Dermis microvascular lymphatic vessel endothelial cell (primary cell): Measurements from ENCODE around the gene COL20A1. TPM values are rescaled to one million over a fixed set of nuclear protein-coding genes. Genes with fewer than 3 reads are reported as not detected.
A peak's percentile ranks its signal among the peaks of the same experiment; 100 is the strongest.

ENCODE experiments used
- DNase-seq, 2 donors: peaks; one replicate each; pipeline versions ENCODE4 v3.0.0 to v3.0.0-alpha.2; 2010; ENCODE audit warnings: low read depth in 2 of 2
- total RNA-seq: library from RNA; depleted of rRNA; stranded (reverse); fragments of >200 nt; gene quantifications from 2 replicates; pipeline ENCODE4 v1.2.1, GENCODE V29; 2014

Gene COL20A1
- total RNA-seq, 1 donor from 2014 or later, result not detected

DNA sequence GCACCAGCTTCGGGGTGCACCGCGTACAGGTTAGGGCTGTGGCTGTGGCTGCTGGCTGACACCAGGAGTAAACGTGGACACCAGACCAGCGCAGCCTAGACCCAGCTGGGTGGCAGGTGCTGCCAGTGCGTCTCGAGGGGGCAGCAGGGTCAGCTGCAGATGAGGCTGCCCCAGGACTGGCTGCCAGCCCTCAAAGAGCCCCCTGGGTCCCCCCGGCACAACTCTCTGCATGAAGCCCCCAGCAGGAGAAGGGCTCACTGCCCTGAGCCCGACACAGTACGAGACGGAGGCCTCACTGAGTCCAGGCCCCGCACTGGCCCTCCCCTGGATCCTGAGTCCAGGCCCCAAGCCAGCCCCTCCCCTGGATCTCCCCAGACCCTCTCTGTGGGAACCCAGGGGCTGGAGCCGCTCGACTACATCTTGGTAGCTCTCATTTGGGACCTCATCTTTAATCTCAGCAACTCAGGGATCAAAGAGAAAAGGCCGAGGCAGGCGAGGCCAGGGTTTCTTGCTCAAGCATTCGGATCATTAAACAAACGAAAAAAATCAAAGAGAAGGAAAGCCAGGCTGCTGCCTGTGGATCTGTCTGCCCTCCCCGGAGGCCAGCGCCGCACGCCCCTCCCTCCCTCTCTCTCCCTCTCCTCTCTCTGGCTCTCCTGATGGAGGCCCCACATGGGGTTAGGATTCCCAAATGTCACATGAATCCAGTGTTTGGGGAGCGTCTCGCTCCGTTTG, 31.8 kb upstream of the COL20A1 start:
- no peak for DNase-seq

DNA sequence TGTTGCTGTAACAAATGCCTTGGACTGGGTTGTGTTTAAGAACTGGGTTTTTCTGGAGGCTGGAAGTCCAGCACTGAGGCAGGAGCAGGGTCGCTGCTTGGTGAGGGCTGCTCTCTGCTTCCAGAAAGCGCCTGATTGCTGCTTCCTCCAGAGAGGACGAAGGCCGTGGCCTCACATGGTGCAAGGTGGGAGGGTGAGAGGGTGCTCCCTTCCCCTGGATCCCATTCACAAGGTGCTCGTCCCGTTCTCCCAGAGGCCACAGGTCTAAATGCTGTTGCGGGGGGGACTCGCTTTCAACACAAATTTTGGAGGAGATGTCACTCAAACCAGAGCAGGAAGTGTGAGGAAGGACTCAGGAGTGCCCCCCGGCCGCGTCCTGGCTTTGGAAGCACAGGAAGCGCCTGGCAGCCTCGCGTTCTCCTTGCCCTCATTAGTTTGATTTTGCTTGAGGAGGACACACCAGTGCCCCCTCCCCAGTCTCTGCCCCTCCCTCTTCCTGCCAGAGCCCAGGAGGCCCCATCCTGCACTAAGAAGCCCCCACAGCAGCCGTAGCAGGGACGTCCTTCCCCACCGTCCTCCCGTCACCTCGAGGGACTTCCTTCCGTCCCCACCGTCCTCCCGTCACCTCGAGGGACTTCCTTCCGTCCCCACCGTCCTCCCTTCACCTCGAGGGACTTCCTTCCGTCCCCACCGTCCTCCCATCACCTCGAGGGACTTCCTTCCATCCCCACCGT, 31.0 kb upstream of the COL20A1 start:
- DNase-seq, result no peak

DNA sequence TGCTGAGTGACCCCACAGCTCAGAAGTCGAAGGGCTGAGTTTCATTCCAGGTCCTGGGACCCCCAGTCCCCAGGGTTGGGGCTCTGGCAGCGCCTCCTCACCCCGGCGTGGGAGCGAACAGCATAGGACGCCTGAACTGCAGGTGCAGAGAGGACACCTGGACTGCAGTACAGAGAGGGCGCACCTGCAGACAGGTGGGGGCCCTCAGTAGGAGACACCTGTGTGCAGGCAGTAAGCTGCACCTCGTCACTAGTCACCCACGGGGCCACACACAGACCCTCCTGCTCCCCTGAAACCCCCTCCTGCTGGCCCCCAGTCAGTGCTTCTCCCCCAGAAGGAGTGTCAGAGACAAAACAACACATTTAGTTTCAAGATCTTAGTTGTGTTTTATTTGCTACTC, 30.1 kb upstream of the COL20A1 start:
- no peak for DNase-seq

DNA sequence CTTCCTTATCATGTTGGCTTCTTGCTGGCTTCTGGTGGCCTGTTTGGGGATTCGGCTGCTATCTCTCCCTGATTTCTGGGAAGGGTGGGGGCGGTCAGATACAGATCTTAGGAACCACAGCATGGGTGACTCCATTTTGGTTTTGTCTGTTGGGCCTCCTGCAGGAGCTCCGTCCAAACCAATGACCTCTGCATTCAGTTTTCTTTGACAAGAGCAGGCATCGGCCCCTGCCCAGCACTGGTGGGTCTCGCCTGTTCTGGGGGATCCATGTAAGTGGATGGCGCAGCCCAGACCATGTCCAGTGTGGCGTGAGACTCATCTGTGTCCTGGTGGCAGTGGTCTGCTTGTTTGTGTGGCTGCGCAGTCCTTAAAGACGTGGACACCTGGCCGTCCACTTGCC, 29.0 kb upstream of the COL20A1 start:
- DNase-seq, result no peak

DNA sequence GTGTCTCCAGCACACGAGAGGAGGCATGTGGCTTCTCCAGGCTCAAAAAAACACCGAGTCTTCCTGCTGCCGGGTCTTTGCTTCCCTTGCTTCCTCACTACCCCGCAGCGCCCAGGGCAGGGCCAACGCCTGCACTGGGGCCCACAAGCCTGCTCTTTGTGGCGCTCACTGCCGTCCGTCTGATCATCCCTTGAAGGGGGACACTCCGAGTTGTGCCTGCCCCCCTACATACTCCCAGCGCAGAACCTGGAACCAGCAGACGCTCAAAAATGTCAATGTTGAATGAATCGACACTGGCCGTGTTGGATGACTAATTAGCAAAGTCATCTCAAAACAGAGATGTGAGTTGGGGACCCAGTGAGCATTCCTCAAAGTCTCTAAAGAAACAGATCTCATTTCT, 28.5 kb upstream of the COL20A1 start:
- no peak for DNase-seq

DNA sequence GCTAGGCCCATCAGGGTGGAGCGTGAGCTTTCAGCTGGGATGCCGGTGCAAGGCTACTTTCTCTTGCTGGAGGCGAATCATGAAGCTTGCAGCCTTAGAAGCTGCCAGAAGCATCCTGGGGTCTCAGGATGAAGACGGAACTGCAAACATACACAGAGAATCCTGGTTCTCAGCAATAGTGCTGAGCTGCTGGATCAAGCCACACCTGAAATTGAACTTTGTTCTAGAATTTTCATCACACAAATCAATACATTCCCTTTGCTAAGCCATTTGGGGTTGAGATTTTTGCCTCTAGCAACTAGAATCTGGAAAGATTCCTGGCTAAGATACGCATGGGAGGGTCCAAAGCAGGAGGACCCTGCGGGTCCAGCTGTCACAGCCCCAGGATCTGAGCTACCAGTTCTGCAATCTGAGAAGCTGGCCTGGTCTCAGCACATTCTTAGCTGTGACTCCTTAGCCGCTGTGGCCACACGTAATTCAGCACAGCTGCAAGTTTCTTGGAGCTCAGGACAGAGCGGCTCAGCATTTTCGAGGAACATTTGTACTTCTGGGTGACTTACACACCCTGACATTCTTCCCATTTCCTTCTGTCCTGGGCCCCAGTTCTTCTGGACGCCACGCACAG, 27.0 kb upstream of the COL20A1 start:
- no peak for DNase-seq

DNA sequence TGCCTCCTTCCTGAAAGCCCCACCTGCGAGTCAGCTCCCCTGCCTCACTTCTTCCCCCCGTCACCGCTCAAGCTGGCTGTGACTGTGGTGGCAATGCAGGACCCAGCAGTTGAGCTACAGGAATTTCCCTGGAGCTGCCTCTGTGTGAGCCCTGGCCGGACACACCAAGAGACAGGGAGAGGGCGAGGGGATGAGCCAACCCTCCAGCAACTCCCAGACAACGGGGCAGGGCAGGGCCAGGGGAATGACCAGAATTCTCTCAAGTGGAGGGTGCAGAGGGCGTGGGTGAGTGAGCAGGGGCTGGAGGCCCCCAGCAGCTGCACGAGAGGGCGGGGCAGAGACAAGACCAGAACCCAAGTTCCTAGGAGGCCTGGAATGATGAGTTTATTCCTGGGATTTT, 25.3 kb upstream of the COL20A1 start:
- DNase-seq, result no peak

DNA sequence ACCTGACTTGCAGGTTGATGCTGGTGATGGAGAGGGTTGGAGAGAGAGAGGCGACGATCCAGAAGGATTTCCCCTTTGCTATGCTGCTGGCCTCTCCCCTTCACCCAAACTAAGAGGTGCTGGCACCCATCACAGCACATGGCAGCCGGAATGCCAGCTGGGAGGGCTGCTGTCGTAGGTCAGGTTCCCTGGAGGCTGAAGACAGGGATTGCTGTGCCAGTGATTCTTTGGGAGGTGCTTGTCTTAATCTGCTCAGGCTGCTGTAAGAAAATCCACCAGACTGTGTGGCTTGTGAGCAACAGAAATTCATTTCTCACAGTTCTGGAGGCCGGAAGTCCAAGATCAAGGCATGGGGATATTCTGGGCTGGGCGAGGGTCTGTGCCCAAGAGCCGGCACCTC, 24.7 kb upstream of the COL20A1 start:
- DNase-seq, result no peak

DNA sequence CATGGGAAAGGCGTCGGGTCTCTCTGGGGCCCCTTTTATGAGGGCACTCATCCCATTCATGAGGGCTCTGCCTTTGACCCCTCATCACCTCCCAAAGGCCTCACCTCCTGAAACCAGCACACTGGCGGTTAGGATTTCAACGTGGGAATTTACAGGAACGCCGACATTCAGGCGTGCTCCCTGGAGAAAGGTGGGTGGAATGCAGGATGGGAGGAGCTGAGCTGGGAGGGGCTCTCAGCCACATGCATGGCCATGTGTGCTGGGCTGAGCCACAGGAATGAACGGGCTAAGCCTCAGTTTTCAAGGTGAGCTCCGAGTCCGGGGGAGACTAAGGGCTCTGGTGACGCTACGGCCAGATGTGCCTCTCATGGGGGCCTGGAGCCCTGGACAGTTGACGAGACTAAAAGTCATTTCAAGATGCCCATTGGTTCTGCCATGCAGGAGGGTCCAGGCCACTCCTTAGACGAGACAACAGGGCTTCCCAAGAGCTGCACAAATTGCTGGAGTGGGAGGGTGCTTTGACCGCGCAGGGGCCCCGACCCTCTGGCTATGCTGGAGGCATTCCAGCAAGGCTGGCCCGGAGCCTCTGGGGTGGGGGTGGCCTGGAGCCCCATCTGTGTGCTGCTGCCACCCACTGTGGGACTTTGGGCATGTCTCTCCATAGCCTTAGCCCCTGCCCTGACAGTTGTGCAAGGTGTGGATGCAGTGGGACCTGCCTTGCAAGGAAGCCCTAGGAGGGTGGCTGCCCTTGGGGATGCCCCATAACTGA, 24.1 kb upstream of the COL20A1 start:
- no peak for DNase-seq

DNA sequence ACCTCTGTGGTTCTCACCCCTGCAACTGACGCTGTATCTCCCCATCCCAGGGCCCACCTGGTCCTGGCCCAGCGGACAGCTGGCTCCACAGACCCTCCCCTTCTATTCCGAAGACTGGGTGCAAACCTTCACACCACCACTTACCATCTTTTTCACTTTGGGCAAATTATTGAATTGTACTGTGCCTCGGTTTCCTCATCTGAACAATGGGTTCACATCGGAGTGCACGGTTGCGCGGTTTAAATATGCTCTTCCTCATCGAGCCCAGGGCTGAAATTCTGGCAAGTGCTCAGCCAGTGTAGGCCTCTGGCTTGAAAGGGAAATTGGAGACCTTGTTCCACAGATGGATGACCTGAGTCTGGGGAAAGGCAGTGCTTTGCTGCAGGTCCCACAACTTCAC, 23.3 kb upstream of the COL20A1 start:
- DNase-seq, result no peak

DNA sequence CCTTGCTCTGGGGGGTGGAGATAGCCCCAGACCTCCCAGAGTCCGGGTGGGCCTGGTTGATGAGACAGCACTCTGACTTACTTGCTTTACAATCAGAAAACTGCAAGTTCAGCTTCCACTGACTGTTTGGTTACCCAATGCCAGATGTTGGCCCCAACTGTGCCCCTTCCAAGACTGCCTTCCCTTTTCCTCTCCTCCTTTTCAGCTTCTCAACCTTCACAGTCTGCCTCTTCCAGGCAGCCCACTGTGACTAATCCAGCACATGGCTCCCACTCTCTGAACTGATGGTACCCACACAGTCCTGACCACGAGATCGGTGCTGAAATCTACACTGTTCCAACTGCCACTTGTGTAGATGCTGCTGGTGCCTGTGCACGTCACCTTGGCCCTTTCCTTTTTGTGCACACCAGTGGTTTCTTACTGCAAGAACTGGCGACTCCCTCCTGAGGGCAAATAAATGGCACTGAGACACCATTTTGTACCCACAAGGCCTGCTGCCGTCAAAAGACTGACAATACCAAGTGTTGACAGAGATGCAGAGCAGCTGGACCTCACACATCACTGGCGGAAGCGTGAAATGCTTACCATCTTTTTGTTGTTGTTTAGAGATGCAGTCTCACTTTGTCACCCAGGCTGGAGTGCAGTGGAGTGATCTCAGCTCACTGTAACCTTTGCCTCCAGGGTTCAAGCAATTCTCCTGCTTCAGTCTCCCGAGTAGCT, 22.2 kb upstream of the COL20A1 start:
- no peak for DNase-seq

DNA sequence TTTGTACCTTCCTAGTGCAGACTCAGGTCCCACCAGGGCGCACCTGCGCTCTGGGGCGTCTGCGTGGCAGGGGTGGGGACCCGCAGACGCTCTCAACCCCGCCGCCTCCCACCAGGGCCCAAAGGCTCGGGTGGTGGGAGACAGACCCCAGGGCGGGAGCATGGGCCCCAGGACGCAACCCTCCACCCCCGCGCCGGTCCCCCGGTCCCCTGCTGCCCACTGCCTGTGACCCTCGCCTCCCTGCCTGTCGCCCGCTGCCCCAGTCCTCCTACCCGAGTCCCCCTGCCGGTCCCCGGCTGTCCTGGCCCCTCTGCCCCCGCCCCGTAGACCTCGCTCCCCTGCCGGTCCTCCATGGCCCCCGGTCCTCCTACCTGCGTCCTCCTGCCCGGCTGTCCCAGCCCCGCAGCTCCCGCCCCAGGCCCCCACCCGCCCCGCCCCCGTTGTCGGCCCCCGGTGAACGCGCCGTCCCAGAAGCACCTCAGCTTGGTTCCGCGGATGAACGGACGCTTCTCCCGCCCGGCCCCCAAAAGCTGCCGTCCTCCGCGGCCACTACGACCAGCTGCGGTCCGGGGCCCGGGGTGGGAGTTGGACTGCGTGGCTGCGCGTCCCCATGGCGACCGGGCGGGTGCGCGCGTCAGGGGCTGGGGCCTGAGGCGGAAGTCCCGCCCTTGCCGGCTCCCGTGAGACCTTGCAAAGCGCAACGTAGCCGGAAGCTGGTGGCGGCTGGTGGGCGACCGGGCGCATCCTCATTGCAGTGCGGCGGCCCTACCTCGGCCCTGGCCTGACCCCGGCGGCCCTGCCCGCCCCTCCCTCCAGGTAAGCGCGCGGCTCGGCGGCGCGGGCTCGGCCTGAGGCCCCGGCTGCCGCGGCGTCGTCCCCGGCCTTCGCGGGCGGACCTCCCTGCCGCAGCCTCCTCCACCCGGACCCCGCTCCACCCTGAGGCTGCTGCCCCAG, 20.6 kb upstream of the COL20A1 start, which contains the start of gene ARFGAP1:
Gene ARFGAP1, plus strand, starts transcription at position 709 of the 954 bp plus-strand sequence. CDS start 2,768 bp downstream, outside the sequence.
- peak; percentile 71 to 92 for DNase-seq

DNA sequence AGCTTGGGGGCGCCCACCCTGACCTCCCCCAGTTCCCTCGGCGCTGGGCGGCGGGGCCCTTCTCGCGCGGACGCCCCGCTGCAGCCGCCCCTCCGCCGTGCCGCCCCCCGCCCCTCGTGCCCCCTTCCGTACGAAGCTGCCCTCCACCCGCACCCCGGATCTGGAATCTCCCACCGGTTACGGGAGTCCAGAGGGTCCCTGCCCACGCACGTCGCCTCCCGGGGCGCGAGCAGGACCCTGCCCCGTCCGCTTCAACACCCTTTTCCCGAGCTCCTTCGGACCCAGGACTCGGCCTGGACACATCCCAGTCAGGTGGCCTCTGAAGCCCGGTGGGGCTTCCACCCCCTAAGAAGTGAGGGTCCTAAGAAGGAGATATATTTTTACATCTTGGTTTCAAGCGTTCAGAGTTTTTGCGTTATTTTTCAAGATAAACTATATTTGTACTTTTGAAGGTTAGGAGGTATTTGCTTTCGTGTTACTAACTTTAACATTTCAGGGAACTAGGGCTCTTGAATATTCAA, 19.9 kb upstream of the COL20A1 start:
- no peak for DNase-seq

DNA sequence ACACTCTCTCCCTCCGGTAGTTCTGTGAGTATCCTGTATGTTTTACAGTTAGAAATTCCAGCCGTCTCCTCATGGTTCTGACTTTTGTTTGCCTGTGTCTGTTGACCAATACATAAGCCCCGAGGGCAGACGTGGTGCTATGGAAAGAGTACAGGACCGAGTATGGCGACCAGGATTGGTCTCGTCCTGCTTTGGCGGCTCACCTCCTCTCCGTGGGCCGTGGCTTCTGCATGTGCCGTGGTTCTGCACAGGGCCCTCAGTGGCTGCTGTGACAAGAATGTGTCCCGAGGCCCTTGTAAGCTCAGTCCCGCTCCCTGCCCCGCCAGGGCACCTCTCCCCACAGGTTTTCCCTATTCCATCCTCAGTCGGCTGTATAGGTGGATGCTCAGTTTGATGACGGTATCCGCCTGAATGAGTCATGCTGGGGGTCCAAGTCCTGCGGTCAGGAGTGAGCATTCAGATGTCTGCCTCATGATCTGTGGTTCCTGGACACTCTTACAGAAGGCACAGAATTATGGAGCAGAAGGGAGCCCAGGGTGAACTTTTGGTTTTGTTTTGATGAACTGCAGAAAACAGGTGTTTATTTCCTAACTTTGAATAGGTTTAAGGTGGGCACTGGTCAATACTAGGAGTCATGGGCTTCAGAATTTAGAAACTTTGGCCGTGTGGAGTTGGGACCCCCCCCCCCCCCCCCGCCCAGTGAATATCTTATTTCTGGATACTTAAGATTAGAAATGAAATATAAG, 19.2 kb upstream of the COL20A1 start:
- DNase-seq, result peak; percentile 12 to 72

DNA sequence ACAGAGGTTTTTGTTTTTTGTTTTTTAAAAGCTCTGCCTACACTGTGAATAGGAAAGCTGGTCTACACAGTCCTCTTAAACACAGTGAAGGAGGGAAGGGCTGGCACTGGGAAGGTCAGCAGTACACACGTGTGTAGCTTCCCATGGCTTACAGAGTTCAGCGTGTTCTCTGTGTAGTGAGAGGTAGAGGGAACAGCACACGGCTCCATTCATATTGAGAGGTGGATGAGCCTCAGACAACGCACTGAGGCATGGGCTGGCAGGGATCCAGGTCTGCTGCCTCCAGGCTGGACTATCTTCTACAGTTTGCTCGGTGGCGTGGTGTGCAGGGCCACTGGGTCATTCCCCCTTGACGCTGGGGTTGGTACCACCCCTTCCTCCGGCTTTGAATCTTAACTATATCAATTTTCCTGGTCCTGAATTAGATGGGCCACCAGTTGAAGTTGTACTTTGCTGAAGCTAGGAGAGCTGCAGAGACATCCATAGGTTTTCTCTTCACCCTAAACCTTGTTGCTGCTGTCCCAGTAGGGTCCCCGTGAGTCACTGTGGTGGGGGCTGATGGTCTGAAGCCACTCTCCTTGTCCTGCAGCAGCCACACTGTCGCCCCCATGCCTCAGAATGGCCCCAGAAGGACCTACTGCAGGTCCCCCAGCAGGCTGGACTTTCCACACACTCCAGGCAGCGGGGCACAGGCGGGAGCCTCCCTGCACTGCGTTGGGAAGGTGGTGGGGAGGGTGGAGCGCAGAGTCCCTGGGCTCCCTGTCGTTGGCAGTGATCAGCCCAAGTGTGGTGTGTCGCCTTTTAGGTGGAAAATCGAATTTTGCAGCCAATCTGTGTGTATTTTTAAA, 18.4 kb upstream of the COL20A1 start:
- DNase-seq, result no peak

DNA sequence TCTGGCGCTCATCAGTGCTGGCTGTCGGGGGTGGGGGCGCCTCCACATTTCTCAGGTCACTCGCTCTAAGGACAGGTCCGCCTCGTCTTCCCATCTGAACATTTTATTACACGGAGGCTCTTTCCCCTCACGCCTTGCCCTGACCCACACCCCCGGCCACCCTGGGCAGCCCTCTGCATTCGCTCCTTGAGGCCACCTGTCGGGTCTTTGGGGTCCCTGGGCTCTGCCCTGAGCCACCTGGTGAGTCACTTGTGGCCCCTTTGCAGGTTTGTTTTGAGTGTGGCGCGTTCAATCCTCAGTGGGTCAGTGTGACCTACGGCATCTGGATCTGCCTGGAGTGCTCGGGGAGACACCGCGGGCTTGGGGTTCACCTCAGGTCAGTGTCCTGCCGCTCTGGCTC, 17.2 kb upstream of the COL20A1 start:
- DNase-seq, result no peak

DNA sequence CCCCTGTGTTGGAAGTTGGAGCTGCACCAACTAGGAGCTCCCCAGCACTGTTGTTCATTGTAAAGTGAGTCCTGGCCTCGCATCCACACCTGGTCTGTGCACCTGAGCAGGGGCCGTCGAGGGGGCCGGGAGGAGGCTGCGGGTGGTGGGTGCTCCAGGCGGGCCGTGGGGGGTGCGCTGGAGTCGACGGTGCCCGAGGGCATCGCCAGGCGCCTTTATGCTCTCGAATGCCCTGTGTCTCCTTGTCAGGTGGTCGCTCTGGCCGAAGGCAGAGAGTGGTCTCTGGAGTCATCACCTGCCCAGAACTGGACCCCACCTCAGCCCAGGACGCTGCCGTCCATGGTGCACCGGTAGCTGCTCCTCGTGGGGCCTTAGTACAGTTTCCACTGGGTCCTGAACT, 16.0 kb upstream of the COL20A1 start:
- DNase-seq, result no peak
